Measurements from ENCODE around the gene GPRC6A. TPM values are rescaled to one million over a fixed set of nuclear protein-coding genes. Genes with fewer than 3 reads are reported as not detected.
A peak's percentile ranks its signal among the peaks of the same experiment; 100 is the strongest.

GPRC6A gene, protein sequence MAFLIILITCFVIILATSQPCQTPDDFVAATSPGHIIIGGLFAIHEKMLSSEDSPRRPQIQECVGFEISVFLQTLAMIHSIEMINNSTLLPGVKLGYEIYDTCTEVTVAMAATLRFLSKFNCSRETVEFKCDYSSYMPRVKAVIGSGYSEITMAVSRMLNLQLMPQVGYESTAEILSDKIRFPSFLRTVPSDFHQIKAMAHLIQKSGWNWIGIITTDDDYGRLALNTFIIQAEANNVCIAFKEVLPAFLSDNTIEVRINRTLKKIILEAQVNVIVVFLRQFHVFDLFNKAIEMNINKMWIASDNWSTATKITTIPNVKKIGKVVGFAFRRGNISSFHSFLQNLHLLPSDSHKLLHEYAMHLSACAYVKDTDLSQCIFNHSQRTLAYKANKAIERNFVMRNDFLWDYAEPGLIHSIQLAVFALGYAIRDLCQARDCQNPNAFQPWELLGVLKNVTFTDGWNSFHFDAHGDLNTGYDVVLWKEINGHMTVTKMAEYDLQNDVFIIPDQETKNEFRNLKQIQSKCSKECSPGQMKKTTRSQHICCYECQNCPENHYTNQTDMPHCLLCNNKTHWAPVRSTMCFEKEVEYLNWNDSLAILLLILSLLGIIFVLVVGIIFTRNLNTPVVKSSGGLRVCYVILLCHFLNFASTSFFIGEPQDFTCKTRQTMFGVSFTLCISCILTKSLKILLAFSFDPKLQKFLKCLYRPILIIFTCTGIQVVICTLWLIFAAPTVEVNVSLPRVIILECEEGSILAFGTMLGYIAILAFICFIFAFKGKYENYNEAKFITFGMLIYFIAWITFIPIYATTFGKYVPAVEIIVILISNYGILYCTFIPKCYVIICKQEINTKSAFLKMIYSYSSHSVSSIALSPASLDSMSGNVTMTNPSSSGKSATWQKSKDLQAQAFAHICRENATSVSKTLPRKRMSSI
- total RNA-seq, result not detected

DNA sequence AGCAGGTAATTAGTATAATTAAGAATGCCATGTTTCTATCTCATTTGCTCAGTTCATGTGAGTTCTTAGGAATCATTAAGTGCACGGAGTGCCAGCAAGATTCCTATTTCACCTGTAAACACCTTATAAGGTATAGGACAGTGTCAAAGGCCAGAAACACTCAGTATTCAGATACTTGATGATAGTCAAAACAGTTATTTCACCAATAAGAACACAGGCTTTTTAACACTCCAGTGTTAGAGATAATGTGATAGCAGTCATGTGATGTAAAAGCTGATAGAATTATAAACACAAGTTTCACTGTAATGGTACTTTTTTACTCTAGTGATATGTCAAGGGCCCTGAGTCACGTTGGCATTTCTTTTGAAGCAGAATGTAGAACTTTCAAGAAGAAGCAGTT is at the start of gene GPRC6A:
GPRC6A (minus strand) TSS at position 101 of the 400 bp plus-strand sequence; CDS start at position 31, 70 bp downstream.
- H3K9me3 ChIP-seq, result no peaks in the 10 kb centered on the region
- H3K4me1 ChIP-seq, result no peaks in the 10 kb centered on the region
- TF ChIP-seq, protein P1, sequence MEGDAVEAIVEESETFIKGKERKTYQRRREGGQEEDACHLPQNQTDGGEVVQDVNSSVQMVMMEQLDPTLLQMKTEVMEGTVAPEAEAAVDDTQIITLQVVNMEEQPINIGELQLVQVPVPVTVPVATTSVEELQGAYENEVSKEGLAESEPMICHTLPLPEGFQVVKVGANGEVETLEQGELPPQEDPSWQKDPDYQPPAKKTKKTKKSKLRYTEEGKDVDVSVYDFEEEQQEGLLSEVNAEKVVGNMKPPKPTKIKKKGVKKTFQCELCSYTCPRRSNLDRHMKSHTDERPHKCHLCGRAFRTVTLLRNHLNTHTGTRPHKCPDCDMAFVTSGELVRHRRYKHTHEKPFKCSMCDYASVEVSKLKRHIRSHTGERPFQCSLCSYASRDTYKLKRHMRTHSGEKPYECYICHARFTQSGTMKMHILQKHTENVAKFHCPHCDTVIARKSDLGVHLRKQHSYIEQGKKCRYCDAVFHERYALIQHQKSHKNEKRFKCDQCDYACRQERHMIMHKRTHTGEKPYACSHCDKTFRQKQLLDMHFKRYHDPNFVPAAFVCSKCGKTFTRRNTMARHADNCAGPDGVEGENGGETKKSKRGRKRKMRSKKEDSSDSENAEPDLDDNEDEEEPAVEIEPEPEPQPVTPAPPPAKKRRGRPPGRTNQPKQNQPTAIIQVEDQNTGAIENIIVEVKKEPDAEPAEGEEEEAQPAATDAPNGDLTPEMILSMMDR (IDR thresholded peaks at IDR 0.05), result no peak
- H3K27ac ChIP-seq, result no peak within 1 kb of the TSS
- no peak for DNase-seq (ENCODE audit: low spot score in 2 of 2)
- no peaks in the 10 kb centered on the region for H3K27me3 ChIP-seq
- no peaks in the 10 kb centered on the region for H3K36me3 ChIP-seq
- intact Hi-C loops (cut with DNase I), result no loop called here
- H3K4me3 ChIP-seq, result no peak within 1 kb of the TSS

DNA sequence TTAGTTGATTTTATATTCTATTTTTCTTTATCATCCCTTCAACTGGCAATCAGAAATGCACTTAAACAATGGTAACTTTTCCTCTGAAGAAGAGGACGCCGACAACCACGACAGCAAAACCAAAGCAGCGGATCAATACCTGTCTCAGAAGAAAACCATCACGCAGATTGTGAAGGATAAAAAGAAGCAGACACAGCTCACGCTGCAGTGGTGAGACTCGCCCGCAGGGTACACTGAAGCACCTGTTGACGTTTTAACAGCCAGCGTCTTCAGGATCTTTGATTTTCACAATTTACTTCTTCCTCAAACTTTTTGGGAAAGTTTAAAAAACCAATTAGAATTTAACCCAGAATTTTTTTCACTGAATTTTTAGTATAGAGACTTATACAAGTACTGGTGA is 48.9 kb upstream of the GPRC6A start:
- Histone ChIP-seq H3K9me3 (no peaks in the 10 kb centered on the region), H3K27me3 (no peaks in the 10 kb centered on the region), H3K27ac (no peak overlapping the region), H3K4me3 (no peak overlapping the region), H3K4me1 (peaks cover 0 to 3% of the 10 kb centered on the region in 2 donors), H3K36me3 (no peaks in the 10 kb centered on the region)
- no peak for DNase-seq (ENCODE audit: low spot score in 2 of 2)
- TF ChIP-seq, protein P1 (IDR thresholded peaks at IDR 0.05), result no peak
- intact Hi-C loops (cut with DNase I), result no loop called here

DNA sequence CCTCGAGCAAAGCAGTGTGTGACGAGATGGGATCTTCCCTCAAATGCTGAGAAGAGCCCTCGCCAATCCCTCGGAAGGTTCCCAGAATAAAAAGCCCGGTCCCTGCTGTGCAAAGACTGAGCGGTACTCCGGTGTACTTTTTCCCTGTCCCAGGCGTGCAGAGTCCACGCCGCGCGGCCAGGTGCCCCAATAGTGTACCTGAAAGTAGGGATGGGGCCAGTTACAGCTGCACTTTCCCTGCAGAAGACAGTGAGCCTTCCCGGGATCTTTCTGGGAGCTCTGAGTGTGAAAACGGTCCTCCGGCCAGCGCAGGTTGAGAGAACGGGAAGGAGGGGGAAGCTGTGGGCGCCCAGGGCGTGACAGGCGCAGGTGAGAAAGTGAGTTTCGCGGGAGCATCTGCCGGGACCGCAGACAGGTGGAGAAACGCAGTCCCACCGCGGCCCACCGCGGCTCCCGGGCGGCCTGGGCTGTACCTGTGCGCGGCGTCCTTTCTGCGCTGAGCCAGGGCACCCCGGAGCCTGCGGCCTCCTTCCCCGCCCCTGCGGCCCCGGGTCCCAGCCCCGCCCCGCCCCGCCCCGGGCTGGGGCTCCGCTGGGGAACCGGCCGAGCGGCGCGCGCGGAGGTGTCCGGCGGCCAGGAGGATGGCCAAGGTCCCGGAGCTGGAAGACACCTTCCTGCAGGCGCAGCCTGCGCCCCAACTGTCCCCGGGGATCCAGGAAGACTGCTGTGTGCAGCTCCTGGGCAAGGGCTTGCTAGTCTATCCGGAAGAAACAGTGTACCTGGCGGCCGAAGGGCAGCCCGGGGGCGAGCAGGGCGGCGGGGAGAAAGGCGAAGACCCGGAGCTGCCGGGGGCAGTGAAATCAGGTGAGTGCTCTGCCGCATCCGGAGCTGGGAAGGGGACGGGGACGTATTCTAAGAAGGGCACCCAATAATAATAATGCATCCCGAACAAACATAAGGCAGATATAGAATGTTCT is 48.0 kb upstream of the GPRC6A start, which contains the start of gene RFX6:
RFX6 (plus strand) TSS at position 608 of the 977 bp plus-strand sequence; CDS start at position 642, 34 bp downstream.
- no peaks in the 10 kb centered on the region for H3K27me3 ChIP-seq
- intact Hi-C loops (cut with DNase I), result no loop called here
- no peaks in the 10 kb centered on the region for H3K36me3 ChIP-seq
- TF ChIP-seq, protein P1 (IDR thresholded peaks at IDR 0.05), result no peak
- no peak for DNase-seq (ENCODE audit: low spot score in 2 of 2)
- H3K4me1 ChIP-seq, result peaks cover 0 to 3% of the 10 kb centered on the region in 2 donors
- no peak within 1 kb of the TSS for H3K27ac ChIP-seq
- H3K9me3 ChIP-seq, result no peaks in the 10 kb centered on the region
- H3K4me3 ChIP-seq, result peak within 1 kb of the TSS; percentile 31 to 39

DNA sequence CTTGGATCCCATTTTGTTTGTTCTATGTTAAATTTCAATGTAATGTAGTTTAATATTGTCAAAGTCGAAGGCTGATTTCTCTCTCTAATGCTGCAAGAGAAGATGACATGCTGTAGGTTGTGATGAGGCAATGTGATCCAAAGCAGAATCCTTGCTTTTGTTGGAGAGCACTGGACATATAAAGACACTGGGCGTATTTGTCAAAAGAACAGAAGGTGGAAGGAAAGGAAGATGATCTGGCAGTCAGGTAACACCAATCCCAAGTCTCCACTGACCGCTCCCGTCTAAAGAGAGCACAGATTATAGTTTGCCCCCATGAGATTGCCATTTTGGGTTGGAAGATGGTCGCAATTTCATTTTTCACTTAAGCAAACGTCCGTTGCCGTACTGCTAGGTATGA is 47.2 kb upstream of the GPRC6A start:
- Histone ChIP-seq H3K27me3 (no peaks in the 10 kb centered on the region), H3K36me3 (no peaks in the 10 kb centered on the region), H3K27ac (no peak overlapping the region), H3K4me1 (peaks cover 0 to 3% of the 10 kb centered on the region in 2 donors), H3K4me3 (peak overlapping the region in 1 of 2 donors; percentile 31), H3K9me3 (no peaks in the 10 kb centered on the region)
- TF ChIP-seq, protein P1 (IDR thresholded peaks at IDR 0.05), result no peak
- no peak for DNase-seq (ENCODE audit: low spot score in 2 of 2)
- intact Hi-C loops (cut with DNase I), result no loop called here

DNA sequence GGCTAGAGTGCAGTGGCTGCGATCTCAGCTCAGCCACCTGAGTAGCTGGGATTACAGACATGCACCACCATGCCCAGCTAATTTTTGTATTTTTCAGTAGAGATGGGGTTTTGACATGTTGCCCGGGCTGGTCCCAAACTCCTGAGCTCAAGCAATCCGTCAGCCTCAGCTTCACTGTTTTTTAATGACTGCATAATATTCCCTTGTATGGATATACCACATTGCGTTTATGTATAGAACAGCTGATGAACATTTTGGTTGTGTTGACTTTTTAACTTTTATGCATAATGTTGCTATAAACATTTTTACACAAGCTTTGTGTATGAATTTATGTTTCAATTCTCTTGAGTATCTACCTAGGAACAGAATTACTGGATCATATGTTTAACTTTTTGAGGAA is 43.9 kb upstream of the GPRC6A start:
- Histone ChIP-seq H3K36me3 (no peaks in the 10 kb centered on the region), H3K4me1 (peaks cover 0 to 3% of the 10 kb centered on the region in 2 donors), H3K27me3 (no peaks in the 10 kb centered on the region), H3K9me3 (no peaks in the 10 kb centered on the region), H3K4me3 (no peak overlapping the region), H3K27ac (no peak overlapping the region)
- intact Hi-C loops (cut with DNase I), result no loop called here
- TF ChIP-seq, protein P1 (IDR thresholded peaks at IDR 0.05), result no peak
- DNase-seq (ENCODE audit: low spot score in 2 of 2), result no peak

Measured in ascending aorta (tissue), 2 donors.